ENCODE measurements around the gene SLC22A14. TPM values are rescaled to one million over a fixed set of nuclear protein-coding genes. Genes with fewer than 3 reads are reported as not detected.

Gene SLC22A14
- total and polyA plus RNA-seq, 2 experiments from 2014 or later, result 0.12 to 0.43 TPM

GRCh38 chr3:38349684-38350359 lies 67.7 kb downstream of the SLC22A14 start:
- no peak overlapping the region for H3K27ac ChIP-seq
- H3K36me3 ChIP-seq, result no peaks in the 10 kb centered on the region
- H3K4me1 ChIP-seq (ENCODE audit: low read depth), result no peaks in the 10 kb centered on the region
- no peak overlapping the region for H3K4me3 ChIP-seq
- TF ChIP-seq CTCF (IDR thresholded peaks at IDR 0.05; ENCODE audit: low read depth, low read length), result no peak
- no peaks in the 10 kb centered on the region for H3K9me3 ChIP-seq (ENCODE audit: low read depth)
- no peaks in the 10 kb centered on the region for H3K27me3 ChIP-seq
- DNase-seq (ENCODE audit: low read depth in 1 of 2, low spot score in 1 of 2), result no peak

DNA sequence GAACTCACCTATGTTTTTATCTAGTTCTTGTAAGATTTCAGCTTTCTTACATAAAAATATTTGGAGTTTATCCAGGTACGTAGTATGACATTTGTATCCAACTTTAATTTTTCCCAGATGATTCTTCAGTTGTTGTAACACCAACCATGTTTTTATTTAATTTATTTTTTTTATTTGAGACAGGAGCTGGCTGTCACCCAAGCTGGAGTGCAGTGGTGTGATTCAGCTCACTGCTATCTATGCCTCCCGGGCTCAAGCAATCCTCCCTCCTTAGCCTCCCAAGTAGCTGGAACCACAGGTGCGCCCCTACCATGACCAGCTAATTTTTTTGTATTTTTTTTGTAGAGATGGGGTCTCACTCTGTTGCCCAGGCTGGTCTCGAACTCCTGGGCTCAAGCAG lies 71.1 kb downstream of the SLC22A14 start:
- H3K9me3 ChIP-seq (ENCODE audit: low read depth), result no peaks in the 10 kb centered on the region
- H3K36me3 ChIP-seq, result no peaks in the 10 kb centered on the region
- H3K4me1 ChIP-seq (ENCODE audit: low read depth), result no peaks in the 10 kb centered on the region
- no peak overlapping the region for H3K4me3 ChIP-seq
- H3K27me3 ChIP-seq, result no peaks in the 10 kb centered on the region
- H3K27ac ChIP-seq, result no peak overlapping the region
- DNase-seq (ENCODE audit: low read depth in 1 of 2, low spot score in 1 of 2), result peak in 1 of 2 donors; percentile 45
- no peak for TF ChIP-seq CTCF (IDR thresholded peaks at IDR 0.05; ENCODE audit: low read depth, low read length)

DNA sequence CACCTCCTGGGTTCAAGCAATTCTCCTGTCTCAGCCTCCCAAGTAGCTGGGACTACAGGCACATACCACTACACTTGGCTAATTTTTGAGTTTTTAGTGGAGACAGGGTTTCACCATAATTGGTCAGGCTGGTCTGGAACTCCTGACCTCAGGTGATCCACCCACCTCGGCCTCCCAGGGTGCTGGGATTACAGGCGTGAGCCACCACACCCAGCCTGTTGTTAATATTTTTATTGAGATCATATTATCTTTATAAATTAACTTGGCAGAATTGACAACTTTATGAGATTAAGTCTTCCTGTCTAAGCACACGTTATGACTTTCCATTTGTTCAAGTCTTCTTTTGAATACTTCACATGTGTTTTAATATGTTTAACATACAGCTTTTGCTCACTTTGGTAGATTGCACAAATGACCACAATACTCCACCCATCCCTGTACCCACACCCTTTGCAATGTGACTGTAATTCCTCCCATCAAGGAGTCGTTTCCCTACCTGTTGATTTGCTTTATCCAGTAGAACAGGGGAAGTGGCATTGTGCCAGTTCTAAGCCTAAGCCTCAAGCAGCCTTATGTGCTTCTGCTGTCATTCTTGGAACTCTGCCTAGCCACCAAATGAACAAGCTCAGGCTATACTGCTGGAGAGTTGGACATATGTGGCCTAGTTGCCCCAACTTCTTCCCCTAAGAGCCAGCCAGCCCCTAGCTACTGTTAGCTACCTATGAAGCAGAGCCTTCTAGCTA lies 72.7 kb downstream of the SLC22A14 start:
- no peaks in the 10 kb centered on the region for H3K36me3 ChIP-seq
- peak in 1 of 2 donors; percentile 80 for DNase-seq (ENCODE audit: low read depth in 1 of 2, low spot score in 1 of 2)
- H3K27me3 ChIP-seq, result no peaks in the 10 kb centered on the region
- H3K27ac ChIP-seq, result no peak overlapping the region
- no peaks in the 10 kb centered on the region for H3K9me3 ChIP-seq (ENCODE audit: low read depth)
- no peaks in the 10 kb centered on the region for H3K4me1 ChIP-seq (ENCODE audit: low read depth)
- H3K4me3 ChIP-seq, result no peak overlapping the region
- TF ChIP-seq CTCF (IDR thresholded peaks at IDR 0.05; ENCODE audit: low read depth, low read length), result no peak

DNA sequence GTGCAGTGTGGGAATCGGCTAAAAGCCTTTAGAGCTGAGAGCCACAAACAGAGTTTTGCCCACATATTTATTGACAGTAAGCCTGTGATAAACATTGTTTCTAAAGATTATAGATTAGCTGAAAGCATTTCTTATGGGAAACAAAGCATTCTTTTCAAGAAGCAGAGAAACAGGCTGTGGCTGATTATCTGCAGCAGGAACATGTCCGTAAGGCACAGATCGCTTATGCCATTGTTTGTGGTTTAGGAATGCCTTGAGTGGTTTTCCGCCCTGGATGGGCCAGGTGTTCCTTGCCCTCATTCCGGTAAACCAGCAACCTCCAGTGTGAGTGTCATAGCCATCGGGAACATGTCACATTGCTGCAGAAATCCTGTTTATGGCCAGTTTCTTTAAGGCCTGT lies 76.9 kb downstream of the SLC22A14 start:
- Histone ChIP-seq H3K27me3 (no peaks in the 10 kb centered on the region), H3K36me3 (no peaks in the 10 kb centered on the region), H3K4me3 (no peak overlapping the region), H3K9me3 (ENCODE audit: low read depth) (no peaks in the 10 kb centered on the region), H3K4me1 (ENCODE audit: low read depth) (no peaks in the 10 kb centered on the region), H3K27ac (no peak overlapping the region)
- no peak for DNase-seq (ENCODE audit: low read depth in 1 of 2, low spot score in 1 of 2)
- no peak for TF ChIP-seq CTCF (IDR thresholded peaks at IDR 0.05; ENCODE audit: low read depth, low read length)

- H3K27ac ChIP-seq, result no peak overlapping the region
- H3K36me3 ChIP-seq, result no peaks in the 10 kb centered on the region
- no peak for TF ChIP-seq CTCF (IDR thresholded peaks at IDR 0.05; ENCODE audit: low read depth, low read length)
- H3K9me3 ChIP-seq (ENCODE audit: low read depth), result no peaks in the 10 kb centered on the region
- no peak overlapping the region for H3K4me3 ChIP-seq
- no peaks in the 10 kb centered on the region for H3K27me3 ChIP-seq
- DNase-seq (ENCODE audit: low read depth in 1 of 2, low spot score in 1 of 2), result no peak
- H3K4me1 ChIP-seq (ENCODE audit: low read depth), result no peaks in the 10 kb centered on the region
Observed at GRCh38 chr3:38360345-38360744, 78.3 kb downstream of the SLC22A14 start.
